Measurements from ENCODE around the gene SPATA20.

GRCh38 chr17:50558091-50558490 lies 11.1 kb downstream of the SPATA20 start:
- TF ChIP-seq CTCF (IDR thresholded peaks at IDR 0.05): no peak
- no peak for TF ChIP-seq POLR2A (IDR thresholded peaks at IDR 0.05)
